ENCODE measurements around the gene FAM118B. TPM values are rescaled to one million over a fixed set of nuclear protein-coding genes. Genes with fewer than 3 reads are reported as not detected.

The FAM118B gene
- total RNA-seq, 1 experiment from 2014 or later, result 41.6 TPM

DNA sequence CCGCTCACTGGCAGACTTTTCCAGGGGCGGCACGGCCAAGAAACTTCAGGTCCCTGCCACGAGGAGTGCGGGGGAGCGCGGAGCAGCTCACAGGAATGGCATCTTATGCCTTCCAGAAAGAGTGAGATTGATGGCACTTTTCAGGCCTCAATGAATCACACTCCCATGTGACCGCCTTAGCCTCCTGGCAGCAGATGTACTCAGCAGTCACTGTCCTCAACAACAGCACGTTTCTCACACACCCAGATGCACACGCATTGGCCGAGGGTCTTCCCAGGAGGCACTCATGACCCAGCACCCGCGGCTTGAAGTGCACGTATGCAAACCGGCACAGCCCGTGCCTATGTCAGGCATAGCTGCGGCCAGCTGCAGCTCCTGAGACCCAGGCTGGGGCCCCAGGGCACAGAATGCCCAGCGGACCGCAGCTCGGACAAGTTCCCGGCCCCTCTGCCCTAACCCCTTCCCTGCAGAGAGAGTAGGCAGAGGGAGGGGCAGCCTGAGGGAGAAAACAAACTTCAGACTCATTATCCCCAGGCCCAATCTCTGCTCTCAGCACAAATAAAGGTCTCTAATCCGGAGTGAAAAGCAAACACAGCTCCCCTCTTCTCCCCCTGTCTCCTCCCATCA, 48.4 kb upstream of the FAM118B start:
- no peak for DNase-seq (ENCODE audit: low read depth, low spot score)
- CTCF ChIA-PET, result no interaction called here
- no peak overlapping the region for H3K4me3 ChIP-seq (ENCODE audit: low read depth in 2 of 2, low read length in 2 of 2)
- no peaks in the 10 kb centered on the region for H3K36me3 ChIP-seq (ENCODE audit: control insufficient read depth, insufficient read depth, low read length)
- no peaks in the 10 kb centered on the region for H3K9me3 ChIP-seq (ENCODE audit: control insufficient read depth, insufficient read depth, low read depth, low read length)
- H3K27ac ChIP-seq (ENCODE audit: low read length), result no peak overlapping the region
- in situ Hi-C loops (cut with HindIII; ENCODE audit: low pct_unique_long_range_greater_than_20kb, low sequenced_read_pairs), result no loop called here
- BruUV-seq (replicated peaks), result no TSS peak
- intact Hi-C loops (cut with micrococcal nuclease; ENCODE audit: unreplicated experiment), result no loop called here
- TF ChIP-seq TCF7L2 (IDR thresholded peaks at IDR 0.05; ENCODE audit: low read depth, low read length) (no peak), POLR2AphosphoS5 (IDR thresholded peaks at IDR 0.05; ENCODE audit: low read depth, low read length) (no peak)
- POLR2A ChIA-PET, result no interaction called here
- H3K4me1 ChIP-seq (ENCODE audit: control insufficient read depth, insufficient read depth, low read length), result 0 out of 2 replicates have a peak, but pooled peaks cover under 1% of the 10 kb centered on the region
- peak; percentile 17; the same call in 1 of the 2 replicates for ATAC-seq
- H3K27me3 ChIP-seq (ENCODE audit: control insufficient read depth, insufficient read depth, low read length), result no peaks in the 10 kb centered on the region

- no peak overlapping the region for H3K27ac ChIP-seq (ENCODE audit: low read length)
- in situ Hi-C loops (cut with HindIII; ENCODE audit: low pct_unique_long_range_greater_than_20kb, low sequenced_read_pairs) (no loop called here), intact Hi-C loops (cut with micrococcal nuclease; ENCODE audit: unreplicated experiment) (no loop called here)
- H3K4me3 ChIP-seq (ENCODE audit: low read depth in 2 of 2, low read length in 2 of 2), result no peak overlapping the region
- no peaks in the 10 kb centered on the region for H3K27me3 ChIP-seq (ENCODE audit: control insufficient read depth, insufficient read depth, low read length)
- CTCF ChIA-PET, result no interaction called here
- POLR2A ChIA-PET, result no interaction called here
- no peaks in the 10 kb centered on the region for H3K36me3 ChIP-seq (ENCODE audit: control insufficient read depth, insufficient read depth, low read length)
- DNase-seq (ENCODE audit: low read depth, low spot score) (no peak), ATAC-seq (no peak)
- TF ChIP-seq SIN3A (IDR thresholded peaks at IDR 0.05; ENCODE audit: borderline replicate concordance, insufficient read depth, low read depth, low read length) (no peak), CTCF (IDR thresholded peaks at IDR 0.05) (no peak)
- no peaks in the 10 kb centered on the region for H3K4me1 ChIP-seq (ENCODE audit: control insufficient read depth, insufficient read depth, low read length)
- no TSS peak for BruUV-seq (replicated peaks)
- H3K9me3 ChIP-seq (ENCODE audit: control insufficient read depth, insufficient read depth, low read depth, low read length), result no peaks in the 10 kb centered on the region
Measured at GRCh38 chr11:126163779-126164178, 47.8 kb upstream of the FAM118B start.

GRCh38 chr11:126164781-126165180, 46.8 kb upstream of the FAM118B start:
- POLR2A ChIA-PET, result no interaction called here
- in situ Hi-C loops (cut with HindIII; ENCODE audit: low pct_unique_long_range_greater_than_20kb, low sequenced_read_pairs), result no loop called here
- H3K4me3 ChIP-seq (ENCODE audit: low read depth in 2 of 2, low read length in 2 of 2), result no peak overlapping the region
- CTCF ChIA-PET, result interaction anchor here (0.5 kb wide), 1 partner anchor 47 kb away, joined by 7 read pairs; no protein-coding TSS in a partner anchor
- H3K27me3 ChIP-seq (ENCODE audit: control insufficient read depth, insufficient read depth, low read length), result no peaks in the 10 kb centered on the region
- H3K9me3 ChIP-seq (ENCODE audit: control insufficient read depth, insufficient read depth, low read depth, low read length), result no peaks in the 10 kb centered on the region
- no peak overlapping the region for H3K27ac ChIP-seq (ENCODE audit: low read length)
- no peak for ATAC-seq
- intact Hi-C loops (cut with micrococcal nuclease; ENCODE audit: unreplicated experiment), result no loop called here
- TF ChIP-seq REST (IDR thresholded peaks at IDR 0.05; ENCODE audit: insufficient read depth in 1 of 2, low read depth in 2 of 2, low read length in 1 of 2) (no peak), TCF7L2 (IDR thresholded peaks at IDR 0.05; ENCODE audit: low read depth, low read length) (no peak), POLR2AphosphoS5 (IDR thresholded peaks at IDR 0.05; ENCODE audit: low read depth, low read length) (no peak), CTCF (IDR thresholded peaks at IDR 0.05) (no peak), SIN3A (IDR thresholded peaks at IDR 0.05; ENCODE audit: borderline replicate concordance, insufficient read depth, low read depth, low read length) (no peak)
- no peak for DNase-seq (ENCODE audit: low read depth, low spot score)
- H3K36me3 ChIP-seq (ENCODE audit: control insufficient read depth, insufficient read depth, low read length), result no peaks in the 10 kb centered on the region
- H3K4me1 ChIP-seq (ENCODE audit: control insufficient read depth, insufficient read depth, low read length), result no peaks in the 10 kb centered on the region
- BruUV-seq (replicated peaks), result no TSS peak

All from Panc1 (cell line).